ENCODE measurements around the gene CYB5R2.

DNA sequence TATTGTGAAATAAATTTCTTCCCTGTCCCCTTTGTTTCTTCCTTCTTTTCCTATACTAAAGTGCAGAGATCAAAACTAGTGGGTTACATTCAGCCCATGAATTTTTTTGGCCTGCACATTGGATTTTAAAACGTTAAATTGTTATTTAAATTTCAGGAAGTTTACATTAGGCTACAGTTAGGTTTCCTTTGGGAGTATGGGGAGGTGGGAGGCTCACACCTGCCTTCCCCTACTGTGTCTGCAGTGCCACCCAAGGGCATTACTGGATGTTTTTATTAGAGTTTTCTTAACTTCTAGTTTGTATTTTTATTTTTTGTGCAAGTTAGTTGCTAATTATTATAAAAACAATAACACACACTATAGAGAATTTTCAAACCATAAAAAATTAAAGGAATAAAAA, 51.7 kb downstream of the CYB5R2 start:
- TF ChIP-seq, protein P1, sequence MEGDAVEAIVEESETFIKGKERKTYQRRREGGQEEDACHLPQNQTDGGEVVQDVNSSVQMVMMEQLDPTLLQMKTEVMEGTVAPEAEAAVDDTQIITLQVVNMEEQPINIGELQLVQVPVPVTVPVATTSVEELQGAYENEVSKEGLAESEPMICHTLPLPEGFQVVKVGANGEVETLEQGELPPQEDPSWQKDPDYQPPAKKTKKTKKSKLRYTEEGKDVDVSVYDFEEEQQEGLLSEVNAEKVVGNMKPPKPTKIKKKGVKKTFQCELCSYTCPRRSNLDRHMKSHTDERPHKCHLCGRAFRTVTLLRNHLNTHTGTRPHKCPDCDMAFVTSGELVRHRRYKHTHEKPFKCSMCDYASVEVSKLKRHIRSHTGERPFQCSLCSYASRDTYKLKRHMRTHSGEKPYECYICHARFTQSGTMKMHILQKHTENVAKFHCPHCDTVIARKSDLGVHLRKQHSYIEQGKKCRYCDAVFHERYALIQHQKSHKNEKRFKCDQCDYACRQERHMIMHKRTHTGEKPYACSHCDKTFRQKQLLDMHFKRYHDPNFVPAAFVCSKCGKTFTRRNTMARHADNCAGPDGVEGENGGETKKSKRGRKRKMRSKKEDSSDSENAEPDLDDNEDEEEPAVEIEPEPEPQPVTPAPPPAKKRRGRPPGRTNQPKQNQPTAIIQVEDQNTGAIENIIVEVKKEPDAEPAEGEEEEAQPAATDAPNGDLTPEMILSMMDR (conservative IDR thresholded peaks at IDR 0.05; ENCODE audit: low read length) = no peak
- no peak for TF ChIP-seq EZH2phosphoT487 (IDR thresholded peaks at IDR 0.05; ENCODE audit: borderline replicate concordance)

Data from Loucy (cell line).